ENCODE measurements around the gene DSG3.

DNA sequence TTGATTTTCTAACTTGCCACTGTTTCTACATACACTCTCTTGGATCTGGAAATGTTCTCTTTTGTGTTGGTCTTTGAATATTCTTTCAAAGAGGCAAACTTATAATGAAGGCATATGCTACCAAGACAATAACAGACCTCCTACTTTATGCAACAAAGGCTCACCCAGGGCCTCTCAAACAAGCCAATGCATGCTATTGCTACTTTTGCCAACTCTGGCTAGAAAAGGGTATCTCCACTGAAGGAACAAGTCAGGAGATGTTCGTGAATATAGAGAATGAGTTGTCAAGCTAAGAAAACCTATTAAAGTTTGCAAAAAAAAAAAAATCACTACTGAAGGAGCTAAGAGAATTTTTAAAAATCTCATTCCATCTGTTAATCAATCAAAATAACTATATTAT, 34.5 kb downstream of the DSG3 start:
- TF ChIP-seq POLR2AphosphoS5 (IDR thresholded peaks at IDR 0.05) (no peak), CTCF (IDR thresholded peaks at IDR 0.05) (no peak), POLR2A (IDR thresholded peaks at IDR 0.05) (no peak)

Measured in transverse colon (tissue), 4 donors.